ENCODE measurements around the gene OR7A10.

Gene OR7A10

DNA sequence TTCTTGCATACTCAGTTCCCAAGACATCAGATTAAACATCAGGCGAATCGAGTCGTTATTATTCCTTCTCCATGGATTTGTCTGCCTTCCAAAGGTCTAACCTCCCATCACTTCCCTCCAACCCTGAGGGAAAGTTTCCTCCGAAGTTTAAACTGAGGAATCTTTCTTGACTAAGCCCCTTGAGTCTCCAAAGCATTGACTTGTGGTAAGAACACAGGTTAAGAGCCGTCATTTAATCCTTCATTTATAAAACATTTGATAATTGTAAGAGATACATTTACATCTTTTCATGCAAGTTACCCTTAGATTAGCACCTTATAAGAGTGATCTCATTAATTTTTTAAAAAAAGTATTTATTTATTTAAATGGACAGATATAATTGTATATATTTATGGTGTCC, at the start of gene OR7A10:
OR7A10 (minus strand) TSS at position 101 of the 400 bp plus-strand sequence. CDS start 7,045 bp downstream, outside the sequence.
- DNase-seq = no peak

DNA sequence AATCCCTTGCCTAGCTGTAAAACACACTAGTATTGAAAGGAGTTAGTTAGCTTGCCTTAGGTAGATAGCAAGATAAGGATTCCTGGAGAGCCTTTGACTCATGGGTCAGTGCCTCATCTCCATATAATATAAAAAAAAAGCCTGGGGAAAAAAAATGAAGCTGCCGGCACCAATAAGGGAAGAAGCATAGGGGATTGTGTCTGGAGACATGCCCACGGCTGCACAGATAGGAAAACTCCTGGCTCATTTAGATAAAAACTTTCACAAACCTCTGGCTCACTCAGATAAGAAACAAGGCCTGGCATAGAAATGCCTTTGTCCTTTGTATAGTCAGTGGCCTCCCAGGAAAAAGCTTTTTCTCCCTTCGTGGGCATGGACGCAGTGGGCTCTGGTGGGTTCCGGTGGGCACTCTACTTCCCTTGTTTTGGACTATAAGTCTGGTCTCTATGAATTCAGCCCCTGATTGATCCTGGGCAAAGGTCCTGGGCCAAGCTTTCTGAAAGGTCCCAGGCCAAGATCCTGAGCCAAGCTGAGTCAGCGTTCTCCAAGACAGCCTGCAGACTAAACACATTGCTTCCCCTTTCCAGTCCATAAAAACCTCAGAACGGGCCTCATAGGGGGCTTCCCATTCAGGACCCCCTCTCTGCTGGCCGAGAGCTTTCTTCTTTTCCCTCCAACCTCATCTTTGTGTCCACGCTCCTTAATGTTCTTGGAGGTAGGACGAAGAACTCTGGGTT, 42.1 kb upstream of the OR7A10 start:
- DNase-seq = no peak

GRCh38 chr19:14889994-14890642, 41.4 kb upstream of the OR7A10 start:
- DNase-seq = no peak

DNA sequence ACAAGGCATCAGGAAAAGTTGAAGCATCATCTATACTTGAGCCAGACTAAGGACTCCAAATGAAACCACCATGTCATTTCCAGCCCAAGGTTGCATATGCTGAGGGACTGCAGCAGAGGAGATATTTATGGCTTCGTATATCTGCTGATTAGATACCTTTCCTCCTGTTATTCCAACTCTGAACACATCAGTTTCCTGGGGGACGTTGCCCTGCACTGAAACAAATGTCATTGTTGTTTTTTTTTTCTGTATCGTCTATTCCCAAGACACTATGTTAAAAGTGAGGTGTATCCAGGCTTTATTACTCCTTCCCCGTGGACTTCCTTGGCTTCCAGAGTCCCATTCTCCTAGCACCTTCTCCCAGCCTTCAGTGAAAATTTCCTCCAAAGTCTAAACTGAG, 37.3 kb upstream of the OR7A10 start, which contains the start of gene OR7A17:
OR7A17 (minus strand) TSS at position 101 of the 400 bp plus-strand sequence. CDS start 4,777 bp downstream, outside the sequence.
- no peak for DNase-seq

- peak; percentile 38 to 58 for DNase-seq
These were observed 23.0 kb upstream of the OR7A10 start for GRCh38 chr19:14871619-14872230.

- DNase-seq = no peak
These were observed 19.8 kb upstream of the OR7A10 start for GRCh38 chr19:14868497-14868896.

GRCh38 chr19:14843578-14843977, 5.1 kb downstream of the OR7A10 start:
- DNase-seq = no peak

DNA sequence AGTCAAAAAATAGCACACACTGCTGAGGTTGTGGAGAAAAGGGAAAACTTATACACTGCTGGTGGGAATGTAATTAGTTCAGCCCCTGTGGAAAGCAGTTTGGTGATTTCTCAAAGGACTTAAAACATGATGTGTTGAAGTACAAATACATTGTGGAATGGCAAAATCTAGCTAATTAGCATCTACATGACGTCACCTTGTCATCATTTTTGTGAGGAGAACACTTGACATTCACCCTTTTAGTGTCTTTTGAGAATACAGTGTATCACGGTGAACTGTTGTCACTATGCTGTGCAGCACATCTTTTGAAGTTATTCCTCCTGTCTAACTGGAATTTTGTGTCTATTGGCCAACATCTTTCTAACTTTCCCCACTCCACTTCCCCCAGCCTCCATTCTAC, 5.6 kb downstream of the OR7A10 start:
- no peak for DNase-seq

- DNase-seq = no peak
These were observed 8.5 kb downstream of the OR7A10 start for GRCh38 chr19:14840206-14840605.

DNA sequence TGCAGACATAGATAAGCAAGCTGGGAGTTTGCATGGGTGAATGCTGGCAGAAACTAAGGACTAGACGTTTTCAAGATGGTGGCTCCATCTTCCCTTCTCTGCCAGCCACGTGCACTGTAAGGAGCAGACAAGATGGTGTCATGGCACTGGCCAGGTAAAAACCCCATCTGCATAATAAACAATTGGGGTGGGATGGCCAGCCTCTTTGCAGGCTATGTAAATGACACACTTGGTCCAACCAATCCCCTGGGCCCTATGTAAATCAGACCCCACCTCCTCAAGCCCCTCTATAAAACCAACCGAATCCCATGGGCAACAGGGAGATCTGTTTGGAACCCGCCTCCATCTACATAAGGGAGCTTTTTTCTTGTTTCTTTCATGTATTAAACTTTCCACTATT, 11.3 kb downstream of the OR7A10 start:
- DNase-seq = no peak

GRCh38 chr19:14835011-14835410, 13.7 kb downstream of the OR7A10 start, which contains the start of the genes OR7A5 and OR7C1:
Gene OR7A5, minus strand, starts transcription at chr19:14835185. Its CDS starts 6,944 bp downstream, at chr19:14828241.
Gene OR7C1, minus strand, starts transcription at chr19:14835185. Its CDS starts 35,049 bp downstream, at chr19:14800136.
- no peak for DNase-seq

- DNase-seq = no peak
These were observed 18.0 kb downstream of the OR7A10 start for GRCh38 chr19:14830702-14831101.

DNA sequence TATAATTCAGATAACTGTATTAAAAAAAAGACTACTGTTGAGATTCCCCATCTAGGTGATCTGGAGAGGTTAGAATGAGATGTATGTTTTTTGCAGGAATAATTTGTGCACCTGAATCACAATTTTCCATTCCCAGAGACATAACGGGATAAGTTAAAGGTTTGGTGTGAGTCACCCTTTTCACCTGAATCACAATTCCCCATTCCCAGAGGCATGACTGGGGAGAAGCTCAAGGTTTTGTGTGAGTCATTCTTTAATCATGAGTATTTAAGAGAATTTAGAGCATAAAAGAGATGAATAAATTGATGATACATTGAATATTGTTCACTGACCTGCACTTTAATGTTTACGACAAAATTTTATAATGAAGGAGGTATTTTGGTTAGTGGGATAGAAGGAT, 22.7 kb downstream of the OR7A10 start:
- DNase-seq = no peak

- DNase-seq = no peak
These were observed 26.8 kb downstream of the OR7A10 start for GRCh38 chr19:14821937-14822336.

DNA sequence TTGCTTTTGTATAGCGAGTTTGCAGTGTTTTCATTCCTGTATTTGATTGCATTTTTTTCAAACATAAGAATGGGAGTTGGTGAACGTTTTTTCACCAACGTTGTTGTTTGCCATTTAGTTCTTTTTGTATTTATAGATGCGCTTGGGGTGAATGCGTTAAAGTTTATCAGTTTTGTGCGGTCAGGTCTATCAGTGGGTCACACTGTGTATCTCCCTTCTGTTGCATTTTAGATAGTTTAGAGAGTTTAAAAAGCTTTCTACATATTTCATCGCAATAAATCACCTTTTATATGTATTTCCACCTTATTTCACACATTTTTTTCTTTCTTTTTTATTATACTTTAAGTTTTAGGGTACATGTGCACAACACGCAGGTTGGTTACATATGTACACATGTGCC, 30.1 kb downstream of the OR7A10 start:
- no peak for DNase-seq

DNA sequence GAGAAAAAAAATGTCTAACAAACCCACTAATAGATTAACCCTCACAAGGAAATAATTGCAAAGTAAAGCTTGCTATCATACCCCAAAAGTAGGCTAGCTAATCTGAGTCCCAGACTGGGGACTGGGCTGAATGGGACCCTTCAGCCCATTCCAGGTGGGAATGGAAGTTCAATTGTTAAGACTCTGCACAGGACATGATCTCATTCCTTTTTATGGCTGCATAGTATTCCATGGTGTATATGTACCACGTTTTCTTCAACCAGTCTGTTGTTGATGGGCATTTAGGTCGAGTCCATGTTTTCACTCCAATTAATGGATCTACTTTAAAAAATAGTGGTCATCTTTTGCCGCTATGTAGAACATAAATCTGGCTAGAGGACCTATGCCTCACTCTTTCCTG, 31.7 kb downstream of the OR7A10 start:
- DNase-seq = no peak

GRCh38 chr19:14814982-14815652, 33.6 kb downstream of the OR7A10 start:
- no peak for DNase-seq

- no peak for DNase-seq
These were observed 39.3 kb downstream of the OR7A10 start for GRCh38 chr19:14809272-14810057.

GRCh38 chr19:14804765-14805164, 44.0 kb downstream of the OR7A10 start:
- no peak for DNase-seq

- DNase-seq = no peak
These were observed 50.0 kb downstream of the OR7A10 start for GRCh38 chr19:14798760-14799159.

GRCh38 chr19:14796021-14796420, 52.7 kb downstream of the OR7A10 start:
- DNase-seq = no peak

DNA sequence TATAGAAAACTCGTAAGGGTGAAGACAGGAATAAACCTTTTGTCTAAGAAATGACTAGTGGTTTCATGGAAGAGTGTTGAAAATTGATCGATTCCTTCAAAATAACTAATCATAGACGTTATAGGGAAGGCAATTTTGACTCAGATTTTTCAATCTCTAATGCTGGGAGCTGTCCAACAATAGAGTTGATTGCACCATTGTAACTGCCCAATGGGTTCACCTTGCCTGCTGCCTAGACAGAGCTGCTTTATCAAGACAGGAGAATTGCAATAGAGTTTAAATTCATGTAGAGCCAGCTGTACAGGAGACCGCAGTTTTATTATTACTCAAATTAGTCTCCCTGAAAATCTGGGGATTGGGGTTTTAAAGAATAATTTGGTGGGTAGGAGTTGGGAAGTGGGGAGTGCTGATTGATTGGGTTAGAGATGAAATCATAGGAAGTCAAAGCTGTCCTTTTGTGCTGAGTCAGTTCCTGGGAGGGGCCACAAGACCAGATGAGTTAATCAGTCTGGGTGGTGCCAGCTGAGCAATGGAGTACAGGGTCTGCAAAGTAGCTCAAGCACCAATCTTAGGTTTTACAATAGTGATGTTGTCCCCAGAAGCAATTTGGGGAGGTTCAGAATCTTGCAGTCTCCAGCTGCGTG, 53.5 kb downstream of the OR7A10 start:
- DNase-seq = no peak

Data from Kasumi-1 (cell line).